HG03457 (cell line): Measurements from ENCODE around the gene MRC2.

ENCODE experiments used
- ATAC-seq: cut with Tn5 transposase; IDR thresholded peaks from one replicate; pipeline ENCODE4 v1.9.1; 2021; ENCODE audit warnings: moderate number of reproducible peaks; ENCODE audit not compliant: unreplicated experiment

The MRC2 gene

GRCh38 chr17:62658136-62658920, 30.9 kb downstream of the MRC2 start:
- ATAC-seq = no peak

- no peak for ATAC-seq
These were observed 33.2 kb downstream of the MRC2 start for GRCh38 chr17:62660629-62661118.

- ATAC-seq = no peak
These were observed 33.9 kb downstream of the MRC2 start for GRCh38 chr17:62661337-62661736.

GRCh38 chr17:62662855-62663254, 35.4 kb downstream of the MRC2 start:
- ATAC-seq = no peak

- ATAC-seq = no peak
These were observed 35.8 kb downstream of the MRC2 start for GRCh38 chr17:62663304-62663703.

- no peak for ATAC-seq
These were observed 37.1 kb downstream of the MRC2 start for GRCh38 chr17:62664336-62665120.

- ATAC-seq = no peak
These were observed 38.1 kb downstream of the MRC2 start for GRCh38 chr17:62665599-62665998.

GRCh38 chr17:62666061-62666800, 38.8 kb downstream of the MRC2 start:
- no peak for ATAC-seq

- ATAC-seq = no peak
These were observed 39.5 kb downstream of the MRC2 start for GRCh38 chr17:62666801-62667591.

GRCh38 chr17:62668091-62668804, 40.8 kb downstream of the MRC2 start:
- no peak for ATAC-seq

- no peak for ATAC-seq
These were observed 42.8 kb downstream of the MRC2 start for GRCh38 chr17:62670202-62670821.

GRCh38 chr17:62671553-62671952, 44.1 kb downstream of the MRC2 start:
- no peak for ATAC-seq

GRCh38 chr17:62672957-62673356, 45.5 kb downstream of the MRC2 start:
- no peak for ATAC-seq

GRCh38 chr17:62673614-62674362, 46.3 kb downstream of the MRC2 start:
- ATAC-seq = no peak

GRCh38 chr17:62674363-62674739, 46.9 kb downstream of the MRC2 start:
- no peak for ATAC-seq

- no peak for ATAC-seq
These were observed 47.4 kb downstream of the MRC2 start for GRCh38 chr17:62674841-62675240.

GRCh38 chr17:62675260-62675659, 47.8 kb downstream of the MRC2 start:
- ATAC-seq = no peak

GRCh38 chr17:62675701-62676100, 48.2 kb downstream of the MRC2 start:
- no peak for ATAC-seq
